GM19328 (cell line): Measurements from ENCODE around the gene PAFAH1B2.
"Not testable (repeated sequence)": the region's sequence is repeated elsewhere in the genome, so short reads cannot be mapped to it uniquely, and the experiment has no call there.

Source experiments
- ATAC-seq: cut with Tn5 transposase; IDR thresholded peaks from one replicate; pipeline ENCODE4 v1.9.1; 2021; ENCODE audit warnings: mild to moderate bottlenecking, moderate library complexity; ENCODE audit not compliant: unreplicated experiment

Gene PAFAH1B2

GRCh38 chr11:117201658-117202305, 57.7 kb downstream of the PAFAH1B2 start:
- ATAC-seq, result no peak

GRCh38 chr11:117202386-117203068, 58.4 kb downstream of the PAFAH1B2 start:
- ATAC-seq, result no peak

GRCh38 chr11:117203069-117203407, 59.0 kb downstream of the PAFAH1B2 start:
- ATAC-seq, result no peak

GRCh38 chr11:117204283-117205080, 60.4 kb downstream of the PAFAH1B2 start:
- no peak for ATAC-seq

- ATAC-seq, result no peak
Measured at GRCh38 chr11:117205211-117205818, 61.2 kb downstream of the PAFAH1B2 start.

- not testable (repeated sequence) for ATAC-seq
Measured at GRCh38 chr11:117206111-117206510, 62.0 kb downstream of the PAFAH1B2 start.

- not testable (repeated sequence) for ATAC-seq
Measured at GRCh38 chr11:117206859-117207258, 62.8 kb downstream of the PAFAH1B2 start.

- ATAC-seq, result not testable (repeated sequence)
Measured at GRCh38 chr11:117207481-117207880, 63.4 kb downstream of the PAFAH1B2 start.

GRCh38 chr11:117208710-117209109, 64.6 kb downstream of the PAFAH1B2 start:
- not testable (repeated sequence) for ATAC-seq

- ATAC-seq, result not testable (repeated sequence)
Measured at GRCh38 chr11:117209351-117210125, 65.5 kb downstream of the PAFAH1B2 start.

GRCh38 chr11:117210620-117211019, 66.5 kb downstream of the PAFAH1B2 start:
- no peak for ATAC-seq

- no peak for ATAC-seq
Measured at GRCh38 chr11:117212697-117213355, 68.7 kb downstream of the PAFAH1B2 start.

- no peak for ATAC-seq
Measured at GRCh38 chr11:117214404-117215110, 70.5 kb downstream of the PAFAH1B2 start.

GRCh38 chr11:117217141-117218084, 73.3 kb downstream of the PAFAH1B2 start:
- ATAC-seq, result no peak

- ATAC-seq, result no peak
Measured at GRCh38 chr11:117218133-117218915, 74.2 kb downstream of the PAFAH1B2 start.

GRCh38 chr11:117219001-117219400, 74.9 kb downstream of the PAFAH1B2 start:
- no peak for ATAC-seq

- no peak for ATAC-seq
Measured at GRCh38 chr11:117219455-117219854, 75.4 kb downstream of the PAFAH1B2 start.

GRCh38 chr11:117219995-117220394, 75.9 kb downstream of the PAFAH1B2 start:
- ATAC-seq, result no peak
